Esophagus mucosa (tissue), 1 donor: ENCODE measurements around the gene GLG1. TPM values are rescaled to one million over a fixed set of nuclear protein-coding genes. Genes with fewer than 3 reads are reported as not detected.
"Not testable (repeated sequence)": the region's sequence is repeated elsewhere in the genome, so short reads cannot be mapped to it uniquely, and the experiment has no call there.

Experiments used
- ATAC-seq: fragments of 200-7000 bp; cut with Tn5 transposase; one replicate; pipeline ENCODE4 v1.9.1; 2020
- total RNA-seq: library from RNA; stranded (reverse); gene quantifications from one replicate; pipeline ENCODE4 v1.2.4, GENCODE V29; 2023
- donor health status: DM: yes; HTN: yes; CAD: no.

GLG1 gene
- total RNA-seq, 1 donor from 2014 or later = 54.6 TPM

DNA sequence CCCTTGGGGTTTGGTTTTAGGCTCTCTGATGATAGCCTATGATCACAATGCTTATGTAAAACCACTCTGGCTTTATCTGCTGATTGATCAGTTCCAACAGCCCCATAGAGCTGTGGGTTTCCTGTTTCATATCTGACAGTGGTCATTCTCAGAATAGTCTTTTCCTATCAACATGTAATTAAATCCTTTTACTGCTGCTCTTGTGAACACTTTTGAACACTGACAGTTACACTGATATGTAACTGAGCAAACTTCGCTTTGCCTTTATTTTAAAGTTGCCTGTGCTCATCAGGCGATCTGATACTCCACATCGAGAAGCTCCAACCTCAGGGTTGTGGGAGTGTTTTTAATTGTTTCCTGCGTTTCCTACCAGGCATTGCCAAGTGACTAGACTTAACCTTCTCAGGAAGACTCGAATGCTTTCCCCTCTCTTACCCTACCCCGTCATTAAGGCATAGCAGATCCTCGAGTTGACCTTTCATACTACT lies 168.4 kb downstream of the GLG1 start:
- ATAC-seq = peak; percentile 7

GRCh38 chr16:74431516-74431915 lies 175.4 kb downstream of the GLG1 start:
- ATAC-seq = peak; percentile 16

- ATAC-seq = peak; percentile 74
Measured at GRCh38 chr16:74430036-74430712, 176.7 kb downstream of the GLG1 start.

DNA sequence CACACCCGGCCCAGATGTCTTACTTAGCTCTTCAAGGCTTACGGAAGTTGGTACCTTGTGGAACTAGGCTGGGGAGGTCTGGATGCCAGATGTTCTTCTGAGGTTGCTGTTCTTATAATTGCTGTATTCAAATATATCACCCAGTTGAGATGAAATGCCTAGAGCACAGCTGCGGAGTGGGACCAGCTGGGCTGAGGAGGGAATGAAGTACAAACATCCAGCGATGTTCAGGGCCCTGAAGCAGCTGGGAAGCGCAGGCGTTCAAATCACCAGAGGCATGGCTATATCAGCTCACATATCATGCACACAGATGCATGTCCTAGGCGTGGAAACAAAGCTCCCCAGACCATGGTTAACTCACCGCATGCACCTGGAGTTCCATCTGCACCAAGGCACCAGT lies 178.4 kb downstream of the GLG1 start:
- ATAC-seq = not testable (repeated sequence)

DNA sequence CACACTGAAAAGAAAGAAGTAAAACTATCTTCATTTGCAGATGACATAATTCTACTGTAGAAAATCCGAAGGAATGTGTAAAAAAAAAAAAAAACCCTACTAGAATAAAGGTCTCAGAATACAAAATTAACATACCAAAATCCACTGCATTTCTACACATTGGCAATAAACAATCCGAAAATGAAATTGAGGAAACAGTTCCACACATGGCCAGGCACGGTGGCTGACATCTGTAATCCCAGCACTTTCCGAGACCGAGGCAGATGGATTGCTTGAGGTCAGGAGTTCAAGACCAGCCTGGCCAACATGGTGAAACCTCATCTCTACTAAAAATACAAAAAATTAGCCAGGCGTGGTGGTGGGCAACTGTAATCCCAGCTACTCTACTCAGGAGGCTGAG lies 181.2 kb downstream of the GLG1 start:
- not testable (repeated sequence) for ATAC-seq

DNA sequence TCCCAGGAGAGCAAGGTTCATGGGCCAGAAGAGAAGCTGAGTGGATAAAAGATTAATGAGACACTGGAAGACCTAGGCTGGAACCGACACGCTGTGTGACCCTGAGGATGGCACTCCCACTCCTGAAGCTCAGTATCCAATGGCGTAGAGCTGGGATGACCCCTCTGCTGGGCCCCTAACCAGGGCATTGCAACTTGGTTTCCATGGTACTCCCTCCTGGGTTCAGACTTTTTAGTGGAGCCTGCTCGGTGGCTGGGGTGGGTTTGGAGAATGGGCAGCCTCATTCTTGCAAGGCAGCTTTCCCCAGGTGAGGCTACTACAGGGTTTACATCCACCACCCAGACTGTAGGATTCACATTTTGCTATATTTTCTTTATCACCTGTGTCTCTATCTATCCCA lies 183.2 kb downstream of the GLG1 start:
- not testable (repeated sequence) for ATAC-seq

DNA sequence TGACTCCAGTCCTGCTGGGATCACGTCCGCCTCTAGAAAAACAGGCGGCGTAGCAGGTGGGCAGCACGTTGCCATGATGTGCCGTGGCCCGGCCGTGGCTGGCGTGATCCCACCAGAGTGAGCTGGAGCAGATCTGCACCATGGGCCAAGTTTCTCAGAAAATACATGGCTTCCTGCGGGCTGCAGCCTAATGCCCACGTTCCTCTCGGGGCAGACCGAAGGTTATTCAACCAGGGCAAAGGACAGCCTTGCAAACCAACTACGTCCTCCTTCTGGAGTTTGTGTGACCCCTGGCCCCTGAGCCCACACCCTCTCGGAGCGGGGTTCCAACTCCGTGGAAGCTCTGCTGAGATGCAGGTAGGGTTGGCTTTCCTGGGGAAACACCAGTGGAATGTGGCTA lies 184.8 kb downstream of the GLG1 start:
- ATAC-seq = peak; percentile 2

GRCh38 chr16:74421482-74421785 lies 185.5 kb downstream of the GLG1 start:
- ATAC-seq = not testable (repeated sequence)

DNA sequence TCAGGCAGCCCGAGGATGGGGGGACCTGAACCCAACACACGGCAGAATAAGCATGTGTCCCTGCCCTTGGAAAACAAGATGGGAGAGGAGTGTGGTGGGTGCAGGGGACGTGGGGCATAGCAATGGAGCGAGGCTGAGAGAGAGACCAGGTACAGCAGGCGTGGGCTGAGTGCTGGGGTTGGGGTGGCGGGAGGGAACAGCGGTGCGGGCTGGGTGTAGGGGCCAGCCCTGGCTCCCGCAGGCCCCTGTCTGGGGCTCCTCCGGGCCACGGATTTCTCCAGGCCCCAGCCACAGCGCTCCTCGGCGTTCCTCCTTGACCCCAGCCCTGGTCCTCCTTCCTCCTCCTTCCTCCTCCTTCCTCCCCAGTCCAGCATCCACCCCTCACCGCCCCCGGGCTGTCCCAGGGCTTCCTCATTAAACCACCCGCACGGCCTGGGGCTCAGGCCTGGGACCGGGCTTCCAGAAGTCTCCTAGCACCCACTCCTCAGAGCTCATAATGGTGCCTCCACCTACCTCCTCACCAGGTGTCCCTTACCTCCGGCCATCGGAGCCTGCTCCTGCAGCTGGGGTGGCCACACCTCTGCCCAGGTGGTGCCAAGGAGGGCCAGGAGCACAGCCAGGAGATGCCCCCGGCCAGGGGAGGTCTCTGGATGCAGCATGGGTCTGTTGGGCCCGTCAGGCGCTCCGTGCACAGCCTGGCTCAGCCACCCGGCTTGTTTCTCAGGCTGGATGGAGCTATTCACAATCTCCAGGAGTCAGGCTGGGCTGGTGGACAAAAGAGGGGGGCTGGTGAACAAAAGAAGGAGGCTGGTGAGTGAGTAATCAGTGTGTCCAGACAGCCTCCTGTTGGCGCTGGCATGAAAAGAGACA lies 186.1 kb downstream of the GLG1 start, which contains the start of gene CLEC18B:
Gene CLEC18B, minus strand, starts transcription at position 867 of the 870 bp plus-strand sequence. Its CDS starts 208 bp downstream, at position 659.
- ATAC-seq = not testable (repeated sequence)

- ATAC-seq = not testable (repeated sequence)
Measured at GRCh38 chr16:74419811-74420210, 187.1 kb downstream of the GLG1 start.

- not testable (repeated sequence) for ATAC-seq
Measured at GRCh38 chr16:74417897-74418296, 189.0 kb downstream of the GLG1 start.

DNA sequence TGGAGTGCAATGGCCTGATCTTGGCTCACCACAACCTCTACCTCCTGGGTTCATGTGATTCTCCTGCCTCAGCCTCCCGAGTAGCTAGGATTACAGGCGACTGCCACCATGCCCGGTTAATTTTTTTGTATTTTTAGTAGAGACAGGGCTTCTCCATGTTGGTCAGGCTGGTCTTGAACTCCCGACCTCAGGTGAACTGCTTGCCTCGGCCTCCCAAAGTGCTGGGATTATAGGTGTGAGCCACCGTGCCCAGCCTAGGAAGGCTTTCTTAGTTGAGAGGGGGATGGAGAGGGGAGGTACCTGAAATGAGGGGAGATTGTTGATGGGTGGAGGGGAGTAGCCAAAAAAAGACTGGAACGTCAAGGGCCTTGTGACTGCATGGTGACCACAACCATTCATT lies 193.0 kb downstream of the GLG1 start:
- not testable (repeated sequence) for ATAC-seq

DNA sequence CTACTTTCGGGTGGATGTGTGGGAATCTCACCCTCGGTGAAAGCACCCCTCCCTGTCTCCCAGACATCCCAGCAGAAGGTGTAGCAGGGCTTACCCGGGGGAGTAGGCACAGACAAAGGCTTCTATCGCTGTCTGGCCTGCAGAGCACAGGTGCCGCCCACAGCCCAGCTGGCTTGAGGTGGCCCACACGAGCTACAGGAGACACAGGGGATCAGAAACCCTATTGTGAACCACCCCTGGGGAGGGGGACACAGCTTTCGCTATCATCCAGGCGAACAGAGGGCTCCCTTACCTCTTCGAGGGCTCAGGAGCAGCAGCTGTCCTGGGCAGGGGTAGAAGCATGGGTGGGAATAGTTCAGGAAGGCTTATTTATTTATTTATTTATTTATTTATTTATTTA lies 193.4 kb downstream of the GLG1 start:
- peak; percentile 1 for ATAC-seq

DNA sequence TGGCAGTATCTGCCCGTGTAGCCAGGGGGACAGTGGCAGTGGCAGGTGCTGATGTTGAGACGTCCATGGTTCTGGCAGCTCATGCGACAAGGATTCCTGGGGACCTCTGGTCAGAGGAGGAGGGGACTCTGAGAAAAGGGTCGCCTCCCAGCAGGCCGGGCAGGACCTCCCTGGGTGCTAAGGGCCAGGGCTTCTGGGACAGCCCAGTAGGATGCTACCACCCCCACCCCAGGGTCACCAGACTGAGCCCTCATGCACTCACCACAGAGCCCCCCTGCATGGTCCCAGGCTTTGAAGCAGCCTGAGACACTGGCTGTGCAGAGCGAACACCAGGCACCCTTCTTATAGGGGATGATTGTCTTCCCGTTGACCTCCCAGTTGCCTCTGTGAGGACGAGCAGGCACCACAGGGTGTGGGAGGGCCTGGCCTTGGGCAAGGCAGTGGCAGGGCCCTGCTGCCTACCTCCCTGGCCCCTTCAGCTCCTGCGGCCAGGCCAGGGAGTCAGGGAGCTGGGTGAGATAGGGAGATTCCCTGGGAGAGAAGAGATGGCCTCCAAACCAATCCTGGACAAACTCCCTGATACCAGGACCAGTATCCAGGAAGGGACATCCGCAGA lies 194.0 kb downstream of the GLG1 start:
- ATAC-seq = peak; percentile 6

DNA sequence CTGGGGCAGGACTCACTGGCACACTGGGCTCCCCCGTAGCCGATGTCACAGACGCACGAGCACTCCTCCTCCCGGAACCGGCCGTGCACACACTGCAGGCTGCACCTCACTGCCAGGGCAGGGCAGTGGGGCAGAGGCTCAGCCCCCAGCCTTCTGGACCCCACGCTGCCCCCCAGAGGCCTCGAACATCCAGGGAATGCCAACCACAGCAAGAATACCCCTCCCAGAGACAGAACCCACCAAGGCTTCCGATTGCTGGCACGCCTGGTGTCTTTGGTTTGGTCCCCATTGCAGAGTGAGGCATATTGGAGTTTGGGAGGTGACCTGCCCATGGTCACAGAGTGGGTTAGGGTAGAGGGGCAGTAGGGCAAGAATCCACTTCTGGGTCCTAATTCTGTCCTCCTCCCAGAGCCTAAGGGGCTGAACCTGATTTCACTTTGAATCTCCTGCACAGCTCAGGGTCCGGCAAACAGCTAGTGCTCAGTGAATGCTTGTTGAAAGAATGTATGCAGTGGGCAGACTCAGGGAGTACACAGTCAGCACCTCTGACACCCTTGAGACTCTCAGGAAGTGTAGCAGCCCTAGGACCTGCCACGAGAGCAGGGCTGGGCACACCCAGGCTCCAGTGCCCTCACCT lies 194.7 kb downstream of the GLG1 start:
- ATAC-seq = peak; percentile 2

DNA sequence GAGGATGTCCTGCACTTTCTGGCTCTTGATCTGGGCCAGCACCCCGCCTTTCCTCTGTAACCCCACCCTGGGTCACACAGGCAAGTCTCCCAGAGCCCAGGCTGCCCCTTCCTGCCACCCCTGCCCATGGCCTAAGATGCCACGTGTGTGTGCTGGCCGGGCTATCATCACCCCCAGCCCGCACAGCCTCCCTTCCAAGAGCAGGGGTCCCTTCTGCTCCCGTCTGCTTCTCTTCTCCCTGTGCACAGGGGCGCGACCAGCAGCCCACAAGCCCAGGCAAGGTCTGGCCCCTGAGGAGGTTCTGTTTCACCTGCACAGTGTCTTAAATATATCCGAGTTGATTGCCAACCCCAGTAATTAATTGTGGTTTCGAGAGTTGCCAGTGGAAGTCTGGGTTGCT lies 195.9 kb downstream of the GLG1 start:
- not testable (repeated sequence) for ATAC-seq

DNA sequence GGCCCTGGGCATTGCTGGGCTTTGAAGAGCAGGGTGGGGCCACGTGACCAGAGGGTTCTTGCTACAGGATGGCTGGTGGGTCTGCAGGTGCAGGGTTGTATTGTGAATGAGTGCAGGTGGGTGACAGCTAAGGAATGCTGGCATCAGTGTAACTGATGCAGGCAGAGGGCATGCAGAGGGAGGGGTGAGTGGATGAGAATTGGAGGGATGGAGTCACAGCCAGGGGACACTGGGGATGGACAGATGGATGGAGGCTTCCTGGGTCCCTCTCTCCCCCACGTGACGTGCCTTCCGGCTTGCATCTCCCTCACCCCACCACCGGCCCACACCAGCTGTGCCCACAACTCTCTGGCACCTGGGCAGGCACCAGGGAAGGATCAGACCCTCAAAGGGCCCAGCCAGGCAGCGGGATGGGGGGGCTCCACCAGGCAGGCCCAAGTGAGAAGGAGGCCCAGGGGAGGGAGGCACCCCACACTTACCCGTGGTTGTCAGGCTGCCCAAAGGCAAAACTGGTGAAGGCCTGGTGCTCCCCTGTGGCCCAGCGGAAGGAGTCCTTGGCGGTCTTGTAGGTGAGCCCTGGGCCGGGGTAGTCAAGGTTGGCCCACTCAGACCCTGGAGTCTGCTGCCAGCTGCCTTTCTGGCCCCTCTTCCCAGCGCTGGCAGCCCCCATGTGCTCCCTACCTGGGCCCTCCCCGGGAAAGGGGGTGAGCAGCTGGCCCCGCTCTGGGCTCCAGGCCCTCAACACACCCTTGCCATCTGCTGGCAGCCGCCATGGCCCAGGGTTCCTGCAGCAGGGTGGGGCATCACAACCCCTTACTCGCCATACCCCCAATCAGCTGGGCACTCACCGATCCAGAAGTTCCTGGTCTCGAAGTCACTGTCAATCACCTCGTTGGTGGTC lies 196.6 kb downstream of the GLG1 start:
- peak; percentile 3 for ATAC-seq

- not testable (repeated sequence) for ATAC-seq
Measured at GRCh38 chr16:74409185-74409981, 197.5 kb downstream of the GLG1 start.

GRCh38 chr16:74407362-74407705 lies 199.6 kb downstream of the GLG1 start:
- peak; percentile 17 for ATAC-seq

- peak; percentile 60 for ATAC-seq
Measured at GRCh38 chr16:74406600-74407361, 200.1 kb downstream of the GLG1 start.
